ENCODE results near the gene GCN1. TPM values are rescaled to one million over a fixed set of nuclear protein-coding genes. Genes with fewer than 3 reads are reported as not detected.

Gene GCN1
- total RNA-seq, 1 donor from 2014 or later: 114 TPM

- no peak for DNase-seq (ENCODE audit: low spot score)
Measured at GRCh38 chr12:120148011-120148410, 46.5 kb downstream of the GCN1 start.

GRCh38 chr12:120145164-120145563, 49.4 kb downstream of the GCN1 start:
- DNase-seq (ENCODE audit: low spot score): no peak

GRCh38 chr12:120144215-120144614, 50.3 kb downstream of the GCN1 start:
- no peak for DNase-seq (ENCODE audit: low spot score)

- no peak for DNase-seq (ENCODE audit: low spot score)
Measured at GRCh38 chr12:120142231-120142877, 52.2 kb downstream of the GCN1 start.

- DNase-seq (ENCODE audit: low spot score): no peak
Measured at GRCh38 chr12:120141336-120141735, 53.2 kb downstream of the GCN1 start.

- no peak for DNase-seq (ENCODE audit: low spot score)
Measured at GRCh38 chr12:120140603-120141002, 53.9 kb downstream of the GCN1 start.

GRCh38 chr12:120139958-120140357, 54.6 kb downstream of the GCN1 start:
- DNase-seq (ENCODE audit: low spot score): no peak

- no peak for DNase-seq (ENCODE audit: low spot score)
Measured at GRCh38 chr12:120138366-120138765, 56.1 kb downstream of the GCN1 start.

GRCh38 chr12:120137833-120138232, 56.7 kb downstream of the GCN1 start:
- DNase-seq (ENCODE audit: low spot score): no peak

- DNase-seq (ENCODE audit: low spot score): no peak
Measured at GRCh38 chr12:120136093-120136770, 58.3 kb downstream of the GCN1 start.

GRCh38 chr12:120134307-120134980, 60.1 kb downstream of the GCN1 start:
- DNase-seq (ENCODE audit: low spot score): no peak

GRCh38 chr12:120132863-120133385, 61.6 kb downstream of the GCN1 start:
- no peak for DNase-seq (ENCODE audit: low spot score)

- DNase-seq (ENCODE audit: low spot score): no peak
Measured at GRCh38 chr12:120132054-120132836, 62.3 kb downstream of the GCN1 start.

- DNase-seq (ENCODE audit: low spot score): no peak
Measured at GRCh38 chr12:120131116-120131515, 63.4 kb downstream of the GCN1 start.

- no peak for DNase-seq (ENCODE audit: low spot score)
Measured at GRCh38 chr12:120130011-120130410, 64.5 kb downstream of the GCN1 start.

- DNase-seq (ENCODE audit: low spot score): no peak
Measured at GRCh38 chr12:120126635-120127005, 67.9 kb downstream of the GCN1 start.

- no peak for DNase-seq (ENCODE audit: low spot score)
Measured at GRCh38 chr12:120125792-120126634, 68.5 kb downstream of the GCN1 start.

GRCh38 chr12:120125029-120125428, 69.5 kb downstream of the GCN1 start:
- no peak for DNase-seq (ENCODE audit: low spot score)

- DNase-seq (ENCODE audit: low spot score): no peak
Measured at GRCh38 chr12:120121766-120122293, 72.7 kb downstream of the GCN1 start.

- no peak for DNase-seq (ENCODE audit: low spot score)
Measured at GRCh38 chr12:120121343-120121742, 73.2 kb downstream of the GCN1 start.

Data from ureter (tissue), 1 donor.